ENCODE data around the gene ETV3.

ETV3 gene

GRCh38 chr1:157090196-157090647 is 48.0 kb downstream of the ETV3 start:
- peak; percentile 83 for DNase-seq

GRCh38 chr1:157089789-157090188 is 48.4 kb downstream of the ETV3 start:
- no peak for DNase-seq

GRCh38 chr1:157088607-157089006 is 49.6 kb downstream of the ETV3 start:
- DNase-seq: no peak

GRCh38 chr1:157087030-157087429 is 51.2 kb downstream of the ETV3 start:
- no peak for DNase-seq

- DNase-seq: no peak
Measured at GRCh38 chr1:157086299-157086698, 51.9 kb downstream of the ETV3 start.

- DNase-seq: no peak
Measured at GRCh38 chr1:157085421-157085820, 52.8 kb downstream of the ETV3 start.

- DNase-seq: no peak
Measured at GRCh38 chr1:157084720-157085119, 53.5 kb downstream of the ETV3 start.

GRCh38 chr1:157081707-157082106 is 56.5 kb downstream of the ETV3 start:
- no peak for DNase-seq

- DNase-seq: no peak
Measured at GRCh38 chr1:157080714-157081113, 57.5 kb downstream of the ETV3 start.

- DNase-seq: no peak
Measured at GRCh38 chr1:157077394-157077793, 60.8 kb downstream of the ETV3 start.

GRCh38 chr1:157073944-157074685 is 64.1 kb downstream of the ETV3 start:
- peak; percentile 30 for DNase-seq

Measured in CD4-positive, alpha-beta T cell treated with Interleukin-12 subunit alpha and Interleukin-12 subunit beta, for 1 hour (primary cell).